GM19240 (cell line): ENCODE results near the gene SEC22A.
A peak's percentile ranks its signal among the peaks of the same experiment; 100 is the strongest.

Experiments used
- DNase-seq: peaks from one replicate; pipeline ENCODE4 v3.0.0; 2011; ENCODE audit warnings: low spot score; ENCODE audit not compliant: insufficient read length

The SEC22A gene, protein sequence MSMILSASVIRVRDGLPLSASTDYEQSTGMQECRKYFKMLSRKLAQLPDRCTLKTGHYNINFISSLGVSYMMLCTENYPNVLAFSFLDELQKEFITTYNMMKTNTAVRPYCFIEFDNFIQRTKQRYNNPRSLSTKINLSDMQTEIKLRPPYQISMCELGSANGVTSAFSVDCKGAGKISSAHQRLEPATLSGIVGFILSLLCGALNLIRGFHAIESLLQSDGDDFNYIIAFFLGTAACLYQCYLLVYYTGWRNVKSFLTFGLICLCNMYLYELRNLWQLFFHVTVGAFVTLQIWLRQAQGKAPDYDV

DNA sequence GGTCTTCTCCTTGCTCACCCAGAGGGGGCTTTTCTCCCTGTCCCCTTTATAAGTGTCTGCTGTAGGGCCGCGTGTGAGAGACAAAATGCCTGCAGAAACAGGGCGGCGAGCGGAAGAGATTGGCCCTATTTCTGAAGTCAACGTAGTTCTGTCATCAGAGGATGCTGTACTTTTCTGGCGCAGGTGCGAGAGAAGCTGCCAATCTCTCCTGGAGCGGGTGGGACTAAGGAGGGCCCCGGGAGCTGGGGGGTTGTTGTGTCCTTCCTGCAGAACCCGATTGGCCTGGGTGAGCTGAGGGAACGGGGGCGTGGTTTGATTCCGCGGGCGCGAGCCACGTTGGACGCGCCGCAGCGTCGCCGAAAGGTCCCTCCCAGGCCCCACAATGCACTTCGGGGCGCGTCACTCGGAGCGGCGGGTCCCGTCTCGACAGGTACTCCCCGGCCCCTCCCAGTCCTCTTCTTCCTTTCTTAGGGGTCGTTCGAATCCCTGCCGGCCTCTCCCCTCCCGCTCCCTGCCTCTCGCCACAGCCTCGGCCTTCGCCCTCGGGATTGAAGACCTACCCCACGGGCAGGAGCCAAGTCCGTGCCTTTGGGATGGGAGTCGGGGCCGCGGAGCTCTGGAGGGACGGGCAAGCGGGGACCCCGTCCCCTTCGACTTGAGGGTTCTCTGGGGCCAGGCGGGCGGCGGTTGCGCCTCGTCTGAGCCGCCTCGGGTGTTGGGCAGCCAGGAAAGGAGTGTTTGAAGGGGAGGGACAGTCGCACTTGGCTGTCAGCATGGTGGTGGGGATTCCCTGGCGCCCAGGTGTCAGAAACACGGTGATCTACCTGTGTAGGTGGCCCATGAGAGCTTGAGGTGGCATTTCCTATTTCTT is at the start of gene SEC22A:
SEC22A (plus strand) TSS at position 387 of the 871 bp plus-strand sequence. CDS start 7,275 bp downstream, outside the sequence.
- DNase-seq = peak; percentile 85

DNA sequence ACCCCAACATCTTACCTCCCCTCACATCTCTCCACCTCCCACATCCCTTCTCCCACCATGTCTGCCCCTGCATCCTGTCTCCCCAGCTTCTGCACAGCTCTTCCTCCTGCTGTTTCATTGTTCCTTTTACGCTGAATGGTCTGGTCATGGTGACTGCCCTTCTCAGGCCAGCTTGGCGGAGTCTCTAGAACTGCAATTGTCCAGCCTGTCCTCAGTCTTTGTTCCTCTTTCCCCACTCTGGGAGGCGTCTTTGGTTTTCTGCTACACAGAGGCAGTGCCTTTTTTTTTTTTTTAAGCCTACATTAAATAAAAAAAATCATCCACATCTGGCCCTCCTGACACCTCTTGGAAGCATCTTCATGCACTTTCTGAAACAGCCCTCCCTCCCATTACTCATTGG is 49.1 kb upstream of the SEC22A start:
- no peak for DNase-seq

DNA sequence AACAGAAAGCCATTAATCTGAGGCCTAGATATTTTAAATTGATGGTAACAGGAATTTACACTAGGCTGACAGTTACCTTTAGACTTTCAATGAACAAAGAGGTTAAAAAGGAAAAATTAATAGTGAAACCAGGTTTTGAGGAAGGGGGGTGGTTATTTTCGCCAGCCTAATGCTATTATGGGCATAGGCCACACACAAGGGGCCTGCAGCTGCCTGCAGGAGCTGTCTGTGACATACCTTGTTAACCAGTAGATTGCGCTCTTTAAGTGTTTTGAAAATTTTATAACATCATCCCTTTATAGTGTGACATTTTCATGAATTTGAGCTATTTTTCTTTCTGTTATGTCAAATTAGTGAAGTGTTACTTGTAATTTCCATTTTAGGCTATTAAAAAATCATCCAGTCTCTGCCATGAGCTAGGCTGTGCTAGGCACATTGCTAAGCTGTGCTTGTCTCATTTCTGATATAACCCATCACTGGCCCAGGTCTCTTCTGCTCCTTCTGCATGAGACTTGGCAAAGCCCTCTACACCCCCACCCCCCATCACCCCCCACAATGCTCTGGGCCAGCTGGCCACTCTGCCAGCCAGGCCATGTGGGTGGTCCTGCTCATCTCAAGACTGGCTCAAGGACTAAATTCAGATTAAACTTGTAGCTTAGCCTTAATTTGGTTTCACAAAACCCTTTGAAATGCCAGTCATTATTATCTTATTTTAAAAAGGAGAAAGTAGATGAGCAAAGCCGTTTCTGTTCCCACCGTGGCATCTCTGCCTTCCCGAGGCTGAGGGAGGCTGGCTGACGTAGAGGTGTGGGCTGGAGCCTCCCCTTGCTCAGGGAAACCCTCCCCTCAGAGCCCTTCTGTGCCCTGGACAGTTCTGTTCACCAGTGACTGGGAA is 48.4 kb upstream of the SEC22A start:
- no peak for DNase-seq

DNA sequence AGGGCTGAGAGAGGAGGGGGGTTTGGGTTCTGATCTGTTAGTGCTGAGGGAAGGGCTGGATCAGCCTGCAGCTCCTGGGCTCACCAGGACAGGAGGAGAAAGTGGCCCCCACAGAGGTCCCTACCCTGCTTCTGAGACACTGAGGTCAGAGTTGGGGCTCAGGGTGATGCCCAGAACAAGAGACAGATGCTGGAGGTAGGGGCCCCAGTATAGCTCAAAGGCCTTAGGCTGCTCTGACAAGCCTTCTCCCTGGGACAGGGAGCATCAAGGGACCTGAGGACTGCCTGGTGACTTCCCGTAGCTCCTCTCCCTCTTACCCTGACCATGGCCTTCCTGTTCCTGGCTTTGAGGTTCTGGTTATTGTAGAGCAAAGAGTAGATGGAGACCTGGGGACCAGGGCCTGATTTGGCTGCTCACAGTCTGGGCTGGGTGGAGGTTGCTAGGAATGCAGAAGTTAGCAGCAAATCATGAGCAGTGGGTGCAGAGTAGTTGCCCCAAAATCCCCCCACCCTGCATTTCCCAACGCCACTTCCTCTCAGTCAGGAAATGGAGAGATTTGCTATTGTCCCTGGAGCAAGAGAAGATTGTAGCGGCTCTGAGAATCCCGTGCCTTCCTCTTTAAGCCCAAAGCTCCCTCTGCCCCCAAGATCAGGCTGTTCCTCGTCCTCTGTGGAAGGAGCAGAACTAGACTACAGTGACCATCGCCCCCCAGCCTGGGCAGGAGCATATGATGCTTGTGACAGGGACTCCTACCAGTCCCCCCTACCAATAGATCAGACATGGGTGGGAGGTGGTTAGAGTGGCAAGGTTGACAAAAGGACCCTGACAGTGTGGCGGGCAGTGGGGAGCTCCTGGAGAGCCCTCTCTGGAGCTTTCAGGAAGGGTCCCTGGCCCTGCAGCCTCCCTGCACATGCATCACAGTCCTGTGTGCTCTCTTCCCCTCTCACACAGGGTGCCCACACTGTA is 47.4 kb upstream of the SEC22A start:
- DNase-seq = no peak

DNA sequence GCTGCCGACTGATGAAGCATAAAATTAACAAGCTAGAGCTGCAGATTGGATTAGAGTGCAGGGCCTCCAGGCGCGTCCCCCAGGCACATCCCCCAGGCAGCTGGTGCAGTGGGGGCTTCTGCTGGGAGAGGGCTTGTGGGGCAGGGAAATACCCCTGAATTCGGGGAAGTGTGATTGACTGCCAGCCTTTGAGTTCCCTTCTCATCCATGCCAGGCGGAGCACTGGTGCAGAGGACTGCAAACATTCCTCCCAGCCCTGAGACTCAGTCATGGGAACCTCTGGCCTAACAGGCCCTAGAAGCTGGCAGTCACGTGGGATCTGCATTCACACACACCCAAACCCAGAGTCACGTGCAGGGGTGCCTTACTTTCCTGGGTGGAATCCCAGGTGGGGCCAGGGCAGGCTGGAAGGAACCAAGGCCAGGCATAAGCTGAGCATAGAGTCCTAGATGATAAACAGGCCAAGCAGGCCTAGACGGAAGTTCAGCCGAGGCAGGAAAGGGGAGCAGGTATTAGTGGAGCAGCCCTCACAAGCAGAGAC is 46.2 kb upstream of the SEC22A start:
- DNase-seq = no peak

DNA sequence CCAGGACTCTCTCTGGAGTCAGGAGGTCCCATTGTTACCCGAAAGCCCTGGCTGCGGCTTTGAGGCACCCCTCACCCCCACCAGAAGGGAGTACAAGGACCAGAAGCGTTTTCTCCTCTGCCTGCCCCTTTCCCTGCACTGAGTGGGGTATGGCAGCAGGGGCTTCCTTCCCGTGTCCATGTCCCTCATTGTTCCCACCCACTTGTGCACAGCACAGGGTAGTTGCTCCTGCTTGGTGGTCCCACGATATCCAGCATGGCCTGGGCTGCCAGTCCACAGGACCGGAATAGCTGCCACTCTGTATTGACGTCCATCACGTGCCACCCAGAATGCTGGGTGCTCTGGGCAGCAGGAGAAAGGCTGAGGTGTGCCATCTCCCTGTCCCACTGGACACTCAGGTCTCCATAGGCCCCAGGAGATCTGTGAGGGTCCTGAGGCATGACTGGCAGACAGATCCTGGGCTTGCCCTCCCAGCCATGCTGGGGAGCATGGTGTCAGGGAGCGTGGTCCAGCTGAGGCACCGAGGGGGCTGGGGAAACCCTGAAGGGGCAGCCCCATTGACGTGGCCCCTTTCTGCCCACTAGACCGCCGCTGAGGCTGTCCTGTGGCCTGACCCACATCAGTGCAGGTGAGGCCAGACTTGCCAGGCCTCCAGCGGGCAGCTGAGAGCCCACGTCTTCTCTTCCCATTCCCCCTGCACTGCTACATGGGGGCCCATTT is 45.3 kb upstream of the SEC22A start:
- no peak for DNase-seq

DNA sequence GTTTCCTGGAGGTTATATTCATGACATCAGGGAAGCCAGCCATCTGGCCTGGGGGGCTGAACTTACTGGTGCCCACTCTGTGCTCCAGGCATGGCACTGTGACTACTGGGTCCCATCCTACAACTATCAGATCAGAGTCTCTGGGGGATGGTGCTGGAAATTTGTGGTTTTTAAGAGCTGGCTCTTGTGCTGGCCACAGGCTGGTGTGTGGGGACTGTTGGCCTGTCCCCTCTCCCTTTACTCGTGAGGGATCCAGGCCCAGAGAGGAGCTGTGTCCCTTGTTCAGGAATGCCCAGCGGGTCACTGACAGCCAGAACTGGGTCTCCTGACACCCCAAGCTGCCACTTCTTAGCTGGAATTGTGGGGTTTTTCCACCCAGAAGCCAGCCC is 44.5 kb upstream of the SEC22A start:
- DNase-seq = no peak

DNA sequence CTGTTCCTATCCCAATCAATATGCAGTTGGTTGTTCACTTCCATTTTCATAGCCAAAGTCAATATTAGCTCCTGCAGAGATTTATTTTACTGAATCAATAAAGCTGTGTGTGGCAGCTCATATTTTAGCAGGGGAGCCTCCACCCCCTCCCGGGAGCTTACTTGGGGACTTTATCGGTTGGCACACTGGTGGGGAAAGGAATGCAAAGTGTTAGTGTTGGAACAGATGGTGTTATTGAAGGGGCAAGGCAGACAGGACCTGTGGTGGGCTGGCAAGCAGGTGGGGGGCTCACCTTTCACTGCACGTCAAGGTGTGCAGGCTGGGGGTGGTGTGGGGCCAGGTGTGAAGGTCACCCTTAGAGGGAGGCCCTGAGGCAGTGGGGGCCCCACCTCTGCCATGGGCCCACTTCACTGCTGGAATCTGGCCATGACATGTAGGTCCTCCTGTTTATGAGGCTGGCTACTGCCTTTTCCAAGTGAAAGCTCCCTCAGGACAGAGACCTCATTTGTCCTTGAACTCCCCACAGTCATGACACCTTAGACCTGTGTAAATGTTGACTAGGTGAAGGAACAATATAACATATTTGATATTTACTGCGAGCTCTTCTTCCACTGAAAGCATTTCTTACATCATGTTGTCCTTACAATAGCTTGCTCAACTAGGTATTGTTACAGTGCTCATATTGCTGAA is 44.0 kb upstream of the SEC22A start:
- no peak for DNase-seq

DNA sequence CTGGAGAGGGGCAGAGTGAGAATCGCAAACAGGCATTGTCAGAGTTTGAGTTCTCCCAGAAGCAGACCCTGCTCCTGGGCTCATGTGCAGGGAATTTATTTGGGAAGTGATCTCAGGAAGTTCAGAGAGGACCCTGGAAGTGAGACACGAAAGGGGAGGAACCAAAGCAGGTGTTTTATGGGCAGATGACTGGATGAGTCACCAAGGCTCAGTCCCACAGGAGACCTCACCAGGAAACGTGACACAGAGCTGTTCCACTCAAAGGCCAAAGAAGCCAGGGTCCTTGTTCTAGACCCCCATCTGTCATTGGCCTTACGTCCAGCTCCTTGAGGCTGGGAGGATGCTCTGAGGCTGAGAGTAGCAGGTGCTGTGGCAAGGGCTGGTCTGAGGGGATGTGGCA is 43.4 kb upstream of the SEC22A start:
- no peak for DNase-seq

DNA sequence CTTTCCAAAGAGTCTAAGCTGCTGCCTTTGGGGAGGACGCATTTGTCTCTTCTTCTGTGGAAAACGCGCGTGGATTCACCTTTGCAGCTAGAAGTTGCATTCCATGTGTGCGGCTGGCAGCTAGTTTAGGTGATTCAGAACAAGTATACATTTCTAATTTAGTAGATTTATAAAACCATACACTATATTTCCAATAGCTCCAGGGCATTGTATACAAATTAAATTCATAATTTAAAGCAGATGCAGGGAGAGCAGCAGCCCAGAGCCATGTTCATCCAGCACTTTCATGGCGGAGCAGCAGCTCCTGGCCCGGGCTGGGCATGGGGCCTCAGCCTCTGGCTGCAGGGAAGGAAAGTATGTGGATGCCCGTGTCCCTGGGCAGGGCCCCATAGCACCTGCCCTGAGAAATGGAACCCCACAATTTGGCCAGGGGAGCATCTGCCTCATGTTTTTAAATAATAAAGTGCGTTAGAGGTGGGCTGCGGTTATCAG is 42.8 kb upstream of the SEC22A start:
- no peak for DNase-seq

DNA sequence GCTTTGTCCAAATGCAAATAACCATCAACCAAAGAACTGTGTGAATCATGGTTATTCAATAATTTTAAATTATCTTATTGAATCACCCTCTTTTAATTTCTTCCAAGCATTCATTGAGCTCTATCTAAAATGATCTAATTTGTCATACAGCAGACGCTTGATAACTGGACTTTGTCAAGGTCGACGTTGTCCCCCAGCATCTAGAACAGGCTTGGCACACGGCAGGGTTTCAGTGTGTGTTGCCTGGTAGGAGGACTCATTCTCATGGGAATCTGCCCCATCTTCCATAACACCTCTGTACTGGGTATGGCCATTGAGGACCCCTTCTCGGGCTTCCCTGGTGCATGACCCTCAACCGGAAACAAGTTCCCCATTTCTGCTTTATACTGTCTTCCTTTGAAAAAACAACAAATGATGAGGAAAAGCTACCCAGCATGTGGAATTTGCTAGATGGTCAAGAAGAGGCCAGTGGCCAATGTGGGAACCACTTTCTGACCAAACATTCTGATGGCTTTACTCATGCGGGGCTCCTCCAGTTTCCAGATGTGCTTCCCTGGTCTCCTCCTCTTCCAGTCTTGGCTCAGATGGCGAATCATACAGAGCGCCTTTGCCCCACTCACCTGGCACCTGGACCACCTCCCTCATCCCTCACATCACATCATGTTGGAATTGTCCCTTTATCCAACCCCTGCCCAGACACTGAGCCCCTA is 41.7 kb upstream of the SEC22A start:
- DNase-seq = no peak

DNA sequence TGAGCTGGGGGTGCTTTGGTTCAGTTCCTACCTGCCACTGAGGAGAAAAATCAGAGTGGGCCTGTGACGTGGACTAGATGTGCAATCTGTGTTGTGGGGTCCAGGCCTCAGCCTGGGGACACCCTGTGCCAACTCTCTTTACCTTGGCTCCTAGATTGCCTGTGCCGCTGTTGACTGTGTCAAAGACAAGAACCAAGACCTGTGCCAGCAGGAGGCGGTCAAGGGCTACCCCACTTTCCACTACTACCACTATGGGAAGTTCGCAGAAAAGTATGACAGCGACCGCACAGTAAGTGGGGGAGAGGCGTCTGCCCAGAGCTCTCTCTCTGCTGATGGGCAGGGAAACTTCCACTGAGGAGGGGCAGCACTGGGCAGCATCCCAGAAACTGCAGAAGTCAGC is 40.6 kb upstream of the SEC22A start:
- DNase-seq = no peak

DNA sequence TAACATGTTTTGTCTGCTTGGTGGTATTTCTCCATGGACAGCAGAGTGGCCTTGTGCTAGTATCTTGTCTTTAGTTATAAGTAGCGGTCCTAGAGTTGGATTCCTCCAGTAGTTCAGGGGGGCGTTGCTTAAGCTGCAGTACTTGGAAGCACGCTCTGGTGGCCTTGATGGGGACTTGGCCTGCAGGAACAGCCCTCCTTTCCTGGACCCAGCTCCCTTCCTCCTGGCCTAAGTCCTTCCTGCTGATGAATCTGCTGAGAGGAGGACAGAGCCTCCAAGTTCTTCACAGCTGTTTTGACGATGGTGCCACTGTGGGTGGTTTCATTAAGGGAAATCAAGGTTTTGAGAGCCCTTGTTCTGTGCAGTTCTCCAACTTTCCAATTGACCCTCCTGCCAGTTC is 38.6 kb upstream of the SEC22A start:
- no peak for DNase-seq

DNA sequence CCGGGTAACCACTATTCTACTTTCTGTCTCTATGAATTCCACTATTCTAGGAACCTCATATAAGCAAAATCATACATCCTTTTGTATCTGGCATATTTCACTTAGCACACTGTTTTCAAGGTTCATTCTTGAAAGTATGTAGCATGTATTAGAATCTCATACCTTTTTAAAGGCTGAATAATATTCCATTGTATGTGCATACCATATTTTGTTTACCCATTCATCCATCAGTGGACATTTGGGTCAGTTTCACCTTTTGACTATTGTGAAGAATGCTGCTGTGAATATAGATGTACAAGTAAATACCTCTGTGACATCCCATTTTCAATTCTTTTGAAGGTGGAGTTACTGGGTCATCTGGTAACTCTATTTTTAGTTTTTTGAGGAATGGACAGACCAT is 36.6 kb upstream of the SEC22A start:
- DNase-seq = no peak

DNA sequence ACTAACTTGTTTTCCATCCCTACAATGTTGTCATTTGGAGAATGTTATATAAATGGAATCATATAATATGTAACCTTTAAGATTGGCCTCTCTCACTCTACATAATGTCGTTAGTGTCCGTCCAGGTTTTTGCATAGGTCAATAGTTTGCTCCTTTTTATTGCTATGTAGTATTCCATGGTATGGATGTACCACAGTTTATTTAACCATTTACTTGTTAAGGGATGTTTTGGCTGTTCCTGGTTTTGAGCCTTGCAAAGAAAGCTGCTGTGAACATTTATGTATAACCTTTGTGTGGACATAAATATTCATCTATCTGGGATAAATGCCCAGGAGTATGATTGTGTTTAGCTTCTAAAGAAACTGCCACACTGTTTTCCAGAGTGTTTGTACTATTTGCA is 34.1 kb upstream of the SEC22A start:
- DNase-seq = no peak

DNA sequence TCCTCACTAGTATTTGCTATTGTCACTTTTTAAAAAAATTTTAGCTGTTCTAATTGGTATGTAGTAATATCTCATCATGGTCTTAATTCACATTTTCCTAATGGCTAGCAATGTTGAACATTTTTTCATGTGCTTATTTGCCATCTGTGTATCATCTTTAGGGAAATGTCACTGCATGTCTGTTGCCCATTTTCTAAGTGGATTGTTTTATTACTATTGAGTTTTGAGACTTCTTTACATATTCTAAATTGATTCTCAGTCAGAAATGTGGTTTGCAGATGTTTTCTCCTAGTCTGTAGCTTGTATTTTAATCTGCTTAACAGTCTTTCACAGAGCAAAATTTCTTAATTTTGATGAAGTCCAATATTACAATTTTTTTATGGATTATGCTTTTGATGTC is 33.6 kb upstream of the SEC22A start:
- no peak for DNase-seq

DNA sequence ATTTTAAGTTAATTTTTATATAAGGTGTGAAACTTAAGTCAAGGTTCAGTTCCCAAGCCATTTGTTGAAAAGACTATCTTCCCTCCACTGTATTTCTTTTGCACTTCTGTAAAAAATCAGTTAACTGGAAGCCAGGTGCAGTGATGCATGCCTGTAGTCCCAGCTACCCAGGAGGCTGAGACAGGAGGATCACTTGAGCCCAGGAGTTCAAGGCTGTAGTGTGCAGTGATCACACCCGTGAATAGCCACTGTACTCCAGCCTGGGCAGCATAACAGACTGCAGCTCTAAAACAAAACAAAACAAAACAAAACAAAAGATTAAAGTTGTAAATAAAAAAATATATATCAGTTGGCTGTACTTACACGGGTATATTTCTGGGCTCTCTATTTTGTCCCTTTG is 33.1 kb upstream of the SEC22A start:
- no peak for DNase-seq

DNA sequence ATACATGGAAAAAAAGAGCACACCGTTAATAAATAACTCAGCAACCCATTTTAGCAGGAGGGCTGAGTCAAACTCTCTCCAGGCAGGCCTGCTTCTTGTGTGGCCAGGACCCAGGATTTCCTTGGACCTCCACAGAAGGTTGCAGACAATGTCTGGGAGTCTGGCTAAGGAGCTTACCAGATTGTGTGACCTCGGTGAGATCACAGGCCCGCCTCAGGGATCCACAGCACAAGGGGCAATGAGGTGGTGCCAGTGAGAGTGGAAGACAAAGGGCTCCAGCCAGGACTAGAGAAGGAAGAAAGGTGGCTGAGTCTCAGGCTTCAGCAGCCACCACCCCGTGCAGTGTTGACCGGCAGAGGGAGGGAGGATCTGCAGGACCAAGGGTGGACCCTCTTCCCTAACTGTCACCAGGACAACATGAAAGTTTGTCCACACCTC is 32.2 kb upstream of the SEC22A start:
- no peak for DNase-seq
